Left ventricle myocardium inferior (tissue), 1 donor: ENCODE data around the gene PLIN4. TPM values are rescaled to one million over a fixed set of nuclear protein-coding genes. Genes with fewer than 3 reads are reported as not detected.
"Not testable (repeated sequence)": the region's sequence is repeated elsewhere in the genome, so short reads cannot be mapped to it uniquely, and the experiment has no call there.

ENCODE experiments used
- DNase-seq: peaks from one replicate; pipeline ENCODE4 v3.0.0-alpha.2; 2020
- H3K27ac ChIP-seq: fragments of 200-600 bp; replicated peaks from 2 replicates; pipeline ENCODE4 v1.8.0; 2021
- H3K27me3 ChIP-seq: fragments of 200-600 bp; 2 replicates; pipeline ENCODE4 v1.8.0; 2021; ENCODE audit warnings: low read depth
- H3K36me3 ChIP-seq: fragments of 200-600 bp; 2 replicates; pipeline ENCODE4 v1.8.0; 2021
- H3K4me1 ChIP-seq: fragments of 200-600 bp; 2 replicates; pipeline ENCODE4 v1.8.0; 2021
- H3K4me3 ChIP-seq: fragments of 200-600 bp; 2 replicates; pipeline ENCODE4 v1.8.0; 2021; ENCODE audit warnings: mild to moderate bottlenecking, moderate library complexity
- H3K9me3 ChIP-seq: fragments of 200-600 bp; replicated peaks from 2 replicates; pipeline ENCODE4 v1.8.0; 2021
- CTCF ChIP-seq: fragments of 200-600 bp; IDR thresholded peaks from 2 replicates; pipeline ENCODE4 v1.8.0; 2021; ENCODE audit warnings: antibody characterized with exemption, mild to moderate bottlenecking, borderline replicate concordance
- intact Hi-C: fragments of 100-400 bp; cut with micrococcal nuclease; formaldehyde crosslinking; loops from one replicate; pipeline ENCODE4 v1.11.0; 2022
- total RNA-seq: library from RNA; stranded (reverse); fragmentation: NEBNext Ultra II Directional; extraction: Animal tissue kit (Norgen Biotek cat#: 25700); gene quantifications from one replicate; pipeline ENCODE4 v1.2.1, GENCODE V29; 2021
- donor health status: DM: no; HTN: yes; CAD: no; lungs with severe emphysema.

The PLIN4 gene
- total RNA-seq, 1 donor from 2014 or later = 162 TPM

GRCh38 chr19:4542896-4543841 is 24.9 kb upstream of the PLIN4 start:
- Histone ChIP-seq H3K9me3 (peaks cover 16% of the 10 kb centered on the region), H3K27me3 (peaks cover 11% of the 10 kb centered on the region), H3K4me1 (no peaks in the 10 kb centered on the region), H3K36me3 (peaks cover 5% of the 10 kb centered on the region), H3K4me3 (no peak overlapping the region), H3K27ac (no peak overlapping the region)
- intact Hi-C loops = no loop called here
- DNase-seq = no peak
- no peak for TF ChIP-seq CTCF

GRCh38 chr19:4541806-4542145 is 23.5 kb upstream of the PLIN4 start:
- intact Hi-C loops, H3K27ac ChIP-seq, H3K36me3 ChIP-seq, DNase-seq, H3K4me1 ChIP-seq, H3K4me3 ChIP-seq: not testable (repeated sequence)
- Histone ChIP-seq H3K27me3 (peaks cover 25% of the 10 kb centered on the region), H3K9me3 (peaks cover 16% of the 10 kb centered on the region)

- Histone ChIP-seq H3K27me3 (peaks cover 30% of the 10 kb centered on the region), H3K4me1 (peaks cover 11% of the 10 kb centered on the region), H3K36me3 (no peaks in the 10 kb centered on the region), H3K4me3 (no peak overlapping the region), H3K27ac (no peak overlapping the region), H3K9me3 (peaks cover 16% of the 10 kb centered on the region)
- intact Hi-C loops = no loop called here
- no peak for DNase-seq
- no peak for TF ChIP-seq CTCF
Measured at GRCh38 chr19:4541114-4541805, 23.0 kb upstream of the PLIN4 start.

- H3K4me1 ChIP-seq = peaks cover 25% of the 10 kb centered on the region
- H3K4me3 ChIP-seq = no peak within 1 kb of the TSS
- H3K27me3 ChIP-seq = peaks cover 39% of the 10 kb centered on the region
- TF ChIP-seq CTCF = no peak
- peaks cover 16% of the 10 kb centered on the region for H3K9me3 ChIP-seq
- DNase-seq = no peak
- no peak within 1 kb of the TSS for H3K27ac ChIP-seq
- intact Hi-C loops = no loop called here
- no peaks in the 10 kb centered on the region for H3K36me3 ChIP-seq
Measured at GRCh38 chr19:4539693-4540581, 21.7 kb upstream of the PLIN4 start, which contains the start of gene LRG1. Gene LRG1 (minus strand): TSS chr19:4540036. CDS start chr19:4540013, 23 bp downstream.

- intact Hi-C loops = no loop called here
- H3K27me3 ChIP-seq = peaks cover 42% of the 10 kb centered on the region
- no peak overlapping the region for H3K27ac ChIP-seq
- DNase-seq = no peak
- no peak for TF ChIP-seq CTCF
- peaks cover 32% of the 10 kb centered on the region for H3K4me1 ChIP-seq
- no peak overlapping the region for H3K4me3 ChIP-seq
- H3K36me3 ChIP-seq = no peaks in the 10 kb centered on the region
- H3K9me3 ChIP-seq = peaks cover 16% of the 10 kb centered on the region
Measured at GRCh38 chr19:4539169-4539692, 20.9 kb upstream of the PLIN4 start.
